ENCODE data around the gene PPP2R5B. TPM values are rescaled to one million over a fixed set of nuclear protein-coding genes. Genes with fewer than 3 reads are reported as not detected.

PPP2R5B gene
- 11.7 and 20.5 TPM in 2 replicates for total RNA-seq (2014; rRNA removed; shearing (Covaris generic))

- in situ Hi-C loops (cut with HindIII; ENCODE audit: low sequenced_read_pairs), result no loop called here
Observed at GRCh38 chr11:64923944-64924909, at the start of gene PPP2R5B. Gene PPP2R5B, plus strand, starts transcription at chr11:64924689. Its CDS starts 1,046 bp downstream, at chr11:64925735.

GRCh38 chr11:64875369-64876228 is 48.9 kb upstream of the PPP2R5B start:
- in situ Hi-C loops (cut with HindIII; ENCODE audit: low sequenced_read_pairs), result no loop called here
- DNase-seq (ENCODE audit: low spot score), result peak; percentile 82

More at GRCh38 chr11:64923944-64924909, at the start of gene PPP2R5B:
- DNase-seq (ENCODE audit: low spot score), result peak; percentile 99

- peak; percentile 51 for DNase-seq (ENCODE audit: low spot score)
- in situ Hi-C loops (cut with HindIII; ENCODE audit: low sequenced_read_pairs), result no loop called here
Observed at GRCh38 chr11:64876229-64876750, 48.2 kb upstream of the PPP2R5B start.

GRCh38 chr11:64876835-64877341 is 47.6 kb upstream of the PPP2R5B start:
- in situ Hi-C loops (cut with HindIII; ENCODE audit: low sequenced_read_pairs), result no loop called here
- peak; percentile 54 for DNase-seq (ENCODE audit: low spot score)

GRCh38 chr11:64877390-64878222 is 46.9 kb upstream of the PPP2R5B start:
- no peak for DNase-seq (ENCODE audit: low spot score)
- in situ Hi-C loops (cut with HindIII; ENCODE audit: low sequenced_read_pairs), result no loop called here

- in situ Hi-C loops (cut with HindIII; ENCODE audit: low sequenced_read_pairs), result no loop called here
- no peak for DNase-seq (ENCODE audit: low spot score)
Observed at GRCh38 chr11:64878223-64878493, 46.3 kb upstream of the PPP2R5B start.

GRCh38 chr11:64878494-64879243 is 45.8 kb upstream of the PPP2R5B start, which contains the start of gene EHD1:
Gene EHD1, minus strand, starts transcription at chr11:64878621. Its CDS starts 157 bp downstream, at chr11:64878464.
- in situ Hi-C loops (cut with HindIII; ENCODE audit: low sequenced_read_pairs), result no loop called here

GRCh38 chr11:64879244-64879900 is 45.1 kb upstream of the PPP2R5B start:
- no peak for DNase-seq (ENCODE audit: low spot score)
- in situ Hi-C loops (cut with HindIII; ENCODE audit: low sequenced_read_pairs), result no loop called here

More at GRCh38 chr11:64878494-64879243, 45.8 kb upstream of the PPP2R5B start, which contains the start of gene EHD1:
- DNase-seq (ENCODE audit: low spot score), result peak; percentile 99

GRCh38 chr11:64880240-64881001 is 44.1 kb upstream of the PPP2R5B start:
- in situ Hi-C loops (cut with HindIII; ENCODE audit: low sequenced_read_pairs), result no loop called here

GRCh38 chr11:64881476-64881875 is 43.0 kb upstream of the PPP2R5B start:
- in situ Hi-C loops (cut with HindIII; ENCODE audit: low sequenced_read_pairs), result no loop called here
- no peak for DNase-seq (ENCODE audit: low spot score)

More at GRCh38 chr11:64880240-64881001, 44.1 kb upstream of the PPP2R5B start:
- DNase-seq (ENCODE audit: low spot score), result no peak

GRCh38 chr11:64882243-64882642 is 42.2 kb upstream of the PPP2R5B start:
- in situ Hi-C loops (cut with HindIII; ENCODE audit: low sequenced_read_pairs), result no loop called here
- no peak for DNase-seq (ENCODE audit: low spot score)

- in situ Hi-C loops (cut with HindIII; ENCODE audit: low sequenced_read_pairs), result no loop called here
- no peak for DNase-seq (ENCODE audit: low spot score)
Observed at GRCh38 chr11:64883575-64883974, 40.9 kb upstream of the PPP2R5B start.

GRCh38 chr11:64884019-64884418 is 40.5 kb upstream of the PPP2R5B start:
- DNase-seq (ENCODE audit: low spot score), result no peak
- in situ Hi-C loops (cut with HindIII; ENCODE audit: low sequenced_read_pairs), result no loop called here

- in situ Hi-C loops (cut with HindIII; ENCODE audit: low sequenced_read_pairs), result no loop called here
- no peak for DNase-seq (ENCODE audit: low spot score)
Observed at GRCh38 chr11:64885367-64886286, 38.9 kb upstream of the PPP2R5B start.

- in situ Hi-C loops (cut with HindIII; ENCODE audit: low sequenced_read_pairs), result no loop called here
- DNase-seq (ENCODE audit: low spot score), result no peak
Observed at GRCh38 chr11:64887234-64887756, 37.2 kb upstream of the PPP2R5B start.

Measured in G401 (cell line).